Activated CD4-positive, alpha-beta T cell treated with anti-CD3 and anti-CD28 coated beads for 48 hours (primary cell): Measurements from ENCODE around the gene PPARGC1A.

ENCODE experiments used
- DNase-seq: peaks from one replicate; pipeline ENCODE4 v3.0.0-alpha.2; 2020

Gene PPARGC1A

DNA sequence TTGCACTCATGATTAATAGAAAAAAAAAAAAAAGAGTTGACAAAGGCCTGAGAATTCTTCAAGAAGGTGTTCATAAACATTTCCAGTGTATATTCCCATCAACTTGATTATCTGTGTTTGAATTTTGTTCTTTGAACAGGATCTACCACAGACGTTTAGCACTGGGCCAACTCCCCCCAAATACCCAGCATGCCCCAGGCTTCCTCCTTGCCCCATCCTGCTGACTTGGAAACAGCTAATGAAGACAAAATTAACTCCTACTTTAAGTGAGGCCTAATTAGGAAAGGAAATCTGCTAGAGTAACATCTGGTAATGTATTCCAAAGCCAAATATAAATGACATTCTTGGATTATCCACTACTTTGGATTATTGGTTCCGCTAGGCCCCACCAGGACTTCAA is 52.5 kb downstream of the PPARGC1A start:
- no peak for DNase-seq

DNA sequence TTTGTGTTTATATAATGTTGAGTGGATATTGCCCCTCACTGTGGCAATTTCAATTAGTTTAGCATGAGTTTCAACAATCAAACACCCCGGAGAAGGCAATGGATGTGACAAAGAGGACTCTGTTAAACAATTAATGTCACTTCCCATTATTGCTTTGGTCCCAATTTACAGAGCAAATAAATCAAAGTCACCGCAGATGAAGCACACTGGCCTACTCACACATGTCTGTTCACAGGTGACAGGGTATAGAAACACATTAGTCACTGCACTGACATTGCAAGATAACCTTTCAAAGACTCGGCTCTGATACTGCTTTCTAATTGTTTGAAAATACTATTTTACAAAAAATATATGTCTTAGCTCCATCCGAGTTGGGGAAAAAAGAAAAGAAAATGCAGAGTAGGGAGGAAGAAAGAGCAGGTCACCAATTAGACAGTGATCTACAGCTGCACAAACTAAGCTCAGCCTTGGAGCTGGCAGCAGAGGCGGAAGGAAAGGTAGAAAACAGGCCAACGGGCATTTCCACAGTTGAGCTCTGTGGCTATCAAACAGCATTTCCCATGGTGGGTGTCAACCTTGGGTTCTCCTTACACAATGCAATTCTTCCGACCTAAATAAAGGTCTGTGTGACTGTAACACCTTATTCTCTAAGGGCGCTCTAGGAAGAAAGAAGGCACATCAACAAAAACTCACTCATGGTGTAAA is 53.9 kb downstream of the PPARGC1A start:
- DNase-seq: no peak

DNA sequence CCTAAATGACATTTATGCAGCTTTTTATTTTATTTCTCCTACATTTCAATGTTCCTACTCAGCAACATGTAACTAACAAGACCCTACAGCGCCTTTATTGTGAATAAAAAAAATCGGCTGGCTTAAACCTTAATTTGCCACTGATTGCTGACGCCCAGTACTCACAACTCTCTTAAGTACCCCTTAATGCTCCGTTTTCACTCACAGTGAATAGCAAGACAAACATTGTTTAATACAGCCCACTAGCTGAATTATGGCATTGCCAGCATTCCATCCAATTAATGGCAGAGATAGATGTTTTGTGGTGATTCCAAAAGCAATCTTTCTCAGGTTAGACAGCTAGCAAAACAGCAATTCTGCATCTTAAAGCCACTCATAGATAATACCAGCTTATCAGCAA is 61.1 kb downstream of the PPARGC1A start:
- no peak for DNase-seq

DNA sequence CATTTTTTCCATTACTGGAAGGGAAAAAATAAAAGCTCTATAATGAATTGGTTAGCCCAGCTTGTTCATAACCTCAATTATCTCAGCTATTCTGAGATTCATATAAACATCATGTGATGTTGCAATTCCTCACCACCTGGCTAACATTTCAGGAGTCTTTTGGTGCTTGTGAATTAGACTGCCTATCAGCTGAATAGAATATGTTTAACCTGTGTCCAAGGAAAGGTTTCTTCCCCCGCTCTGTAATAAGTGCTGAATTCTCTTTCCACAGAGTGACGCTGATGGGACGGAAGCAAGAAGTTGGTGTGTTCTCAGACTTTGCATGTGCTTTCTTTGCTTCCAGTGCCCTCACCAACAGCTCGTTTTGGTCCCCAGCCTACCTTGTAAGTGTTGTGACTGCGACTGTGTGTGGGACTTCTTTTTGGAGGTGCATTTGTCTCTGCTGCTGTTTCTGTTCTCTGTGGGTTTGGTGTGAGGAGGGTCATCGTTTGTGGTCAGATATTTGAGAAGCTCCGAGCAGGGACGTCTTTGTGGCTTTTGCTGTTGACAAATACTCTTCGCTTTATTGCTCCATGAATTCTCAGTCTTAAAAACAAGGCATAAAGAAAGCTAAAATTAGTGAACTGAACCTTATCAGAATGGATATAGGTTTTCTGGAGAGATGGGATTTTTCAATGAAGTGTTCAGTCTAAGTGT is 61.7 kb downstream of the PPARGC1A start:
- no peak for DNase-seq

DNA sequence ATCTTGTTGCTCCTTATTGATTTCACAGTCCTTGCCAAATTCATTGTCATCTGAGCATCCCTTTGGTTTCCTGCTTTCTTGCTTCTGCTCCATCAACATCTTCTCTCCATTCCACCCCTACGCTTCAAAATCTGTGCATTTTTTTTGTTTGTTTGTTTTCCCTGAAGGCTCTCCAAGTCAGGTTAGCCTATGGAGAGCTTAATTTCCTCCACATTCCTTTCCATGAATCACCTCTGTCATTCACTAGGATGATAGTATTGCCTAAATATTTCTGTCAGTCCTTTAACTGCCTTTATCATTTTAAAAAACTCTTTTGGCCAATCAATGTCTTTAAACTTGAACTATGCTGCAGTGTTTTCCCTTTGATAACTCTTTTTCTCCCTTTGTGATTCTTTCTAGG is 67.7 kb downstream of the PPARGC1A start:
- no peak for DNase-seq

DNA sequence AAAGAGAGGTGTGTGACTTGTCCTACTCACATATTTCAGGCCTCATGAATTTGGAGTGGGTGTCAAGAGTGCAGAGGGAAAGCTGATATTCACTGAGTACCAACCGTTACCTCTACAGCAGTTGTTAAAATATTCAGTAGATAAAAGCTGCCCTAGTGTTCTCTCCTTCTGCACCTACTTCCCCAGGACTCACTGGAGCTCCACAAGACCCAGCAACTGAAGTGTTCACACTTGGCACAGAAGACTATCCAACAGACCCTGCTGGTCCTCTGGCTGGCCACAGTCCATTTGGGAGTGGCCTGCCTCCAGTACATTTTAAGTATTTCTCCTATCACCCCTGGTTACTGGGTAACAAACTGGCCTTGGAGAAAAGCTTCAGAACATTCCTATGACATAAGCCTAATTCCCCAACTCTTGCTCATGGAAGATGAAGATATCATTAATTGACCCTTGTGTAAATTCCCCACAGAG is 70.8 kb downstream of the PPARGC1A start:
- no peak for DNase-seq

DNA sequence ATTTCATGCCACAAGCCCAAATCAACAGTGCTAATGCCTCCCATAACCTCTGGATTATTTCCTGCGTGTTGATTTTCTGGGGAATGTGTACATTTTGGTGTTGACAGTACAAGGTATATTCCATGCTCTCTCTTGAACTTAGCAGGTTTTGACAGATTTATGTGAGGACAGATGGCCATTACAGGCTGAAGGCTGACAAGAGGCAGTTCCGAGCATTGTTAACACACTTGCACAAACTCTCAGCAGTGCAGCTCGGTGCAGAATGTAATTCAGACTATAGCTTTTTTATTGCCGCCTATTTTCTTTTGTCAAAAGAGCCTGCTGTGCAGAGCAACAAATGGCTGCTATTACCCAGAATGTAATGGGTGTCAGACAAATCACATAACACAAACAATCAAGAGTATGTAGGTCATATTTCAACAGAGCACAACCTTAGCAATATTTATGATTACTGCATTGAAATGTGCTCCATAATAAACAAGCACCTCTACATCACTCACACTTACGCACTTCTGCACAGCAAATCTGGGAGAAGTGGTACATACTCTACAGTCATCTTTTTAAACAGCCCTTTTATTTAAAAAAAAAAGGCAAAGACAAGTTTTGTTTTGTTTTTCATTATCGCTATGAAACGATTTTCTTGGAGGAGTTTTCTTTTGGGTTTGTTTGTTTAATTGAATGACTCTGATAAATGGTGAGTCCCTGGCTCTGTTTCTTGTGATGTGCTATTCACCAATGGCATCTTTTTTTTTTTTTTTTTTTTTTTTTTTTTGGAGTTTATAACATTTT is 71.6 kb downstream of the PPARGC1A start:
- DNase-seq: no peak

DNA sequence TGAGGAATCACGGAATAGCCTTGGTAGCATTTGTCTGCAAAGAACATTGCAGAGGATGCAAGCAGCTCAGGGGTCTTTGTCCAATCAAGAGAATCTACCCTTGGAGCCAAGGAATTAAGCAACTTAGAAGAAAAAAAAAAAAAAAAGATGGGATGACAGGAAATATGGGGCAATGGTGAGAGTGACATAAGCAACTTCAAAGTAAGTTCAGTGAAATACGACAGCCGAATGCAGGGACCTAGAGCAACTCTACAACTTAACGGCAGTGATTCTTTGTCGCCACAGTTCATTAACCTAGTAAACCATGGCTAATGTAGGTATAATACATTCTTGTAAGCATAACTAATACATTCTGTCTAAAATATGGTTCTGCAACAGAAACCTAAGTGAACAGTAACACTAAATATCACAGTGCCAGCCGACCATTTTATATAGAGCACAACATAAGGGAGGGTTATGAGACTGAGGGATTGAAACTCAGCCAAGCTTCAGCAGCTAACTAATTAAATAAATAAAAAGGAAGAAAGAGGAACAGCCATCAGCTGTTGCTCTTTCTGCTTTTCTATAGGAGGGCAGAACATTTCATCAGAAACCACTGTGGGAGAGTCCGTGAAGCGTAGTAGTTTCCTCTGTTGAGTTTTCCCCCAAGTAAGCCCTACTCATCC is 74.7 kb downstream of the PPARGC1A start:
- no peak for DNase-seq

DNA sequence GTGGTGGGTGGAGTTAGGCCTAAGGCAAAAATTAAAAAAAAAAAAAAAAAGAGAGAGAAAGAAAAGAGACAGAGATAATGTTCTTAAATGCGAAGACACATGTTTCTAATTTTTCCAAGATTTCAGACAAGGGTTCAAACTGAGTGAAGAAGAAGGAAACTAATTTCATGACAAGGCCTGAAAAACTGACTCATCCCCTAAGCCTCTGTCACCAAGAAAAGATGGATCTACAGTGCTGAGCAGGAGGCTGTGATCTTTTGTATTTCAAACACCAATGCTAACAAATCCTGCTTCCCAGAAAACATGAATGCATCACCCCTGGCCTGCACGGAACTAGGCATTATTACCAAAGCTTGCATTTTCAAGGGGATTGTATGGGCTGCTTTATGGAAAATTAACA is 75.3 kb downstream of the PPARGC1A start:
- DNase-seq: no peak

DNA sequence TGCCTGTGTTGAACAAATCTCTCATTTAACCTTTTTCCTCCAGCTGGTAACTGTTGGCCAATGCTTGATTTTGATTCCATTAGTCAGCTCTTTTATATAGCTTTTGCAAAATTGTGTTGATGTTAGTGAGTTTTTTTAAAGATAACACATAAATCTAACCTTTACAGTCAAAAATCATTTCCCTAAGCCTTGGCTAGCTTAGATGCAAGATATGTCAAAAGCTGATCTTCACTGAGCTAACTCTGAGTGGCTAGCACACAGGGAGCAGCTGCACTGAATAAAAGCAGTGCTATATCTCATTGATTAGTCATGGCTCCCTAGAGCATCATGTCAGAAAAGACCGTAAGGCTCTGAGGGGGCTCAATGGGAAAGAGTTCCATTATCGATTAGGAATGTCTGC is 78.7 kb downstream of the PPARGC1A start:
- DNase-seq: no peak

DNA sequence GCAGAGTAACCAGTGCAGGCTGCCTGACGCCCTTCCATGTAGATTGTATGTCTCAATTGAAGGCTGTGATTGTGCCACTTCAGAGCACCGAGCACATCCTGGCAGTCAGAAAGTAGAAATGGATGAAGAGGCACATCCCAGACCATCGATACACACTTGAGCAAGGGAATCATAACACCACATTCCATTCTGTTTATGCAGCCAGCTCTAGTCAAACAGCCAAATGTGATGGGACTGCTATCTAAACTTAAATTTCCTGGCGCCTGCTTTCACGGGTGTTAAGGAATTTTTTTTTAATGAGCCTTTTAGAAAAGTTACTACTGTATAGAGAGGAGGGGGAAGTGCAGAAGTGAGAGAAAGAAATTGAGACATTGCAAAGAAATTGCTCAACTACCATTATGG is 84.4 kb downstream of the PPARGC1A start:
- DNase-seq: no peak

DNA sequence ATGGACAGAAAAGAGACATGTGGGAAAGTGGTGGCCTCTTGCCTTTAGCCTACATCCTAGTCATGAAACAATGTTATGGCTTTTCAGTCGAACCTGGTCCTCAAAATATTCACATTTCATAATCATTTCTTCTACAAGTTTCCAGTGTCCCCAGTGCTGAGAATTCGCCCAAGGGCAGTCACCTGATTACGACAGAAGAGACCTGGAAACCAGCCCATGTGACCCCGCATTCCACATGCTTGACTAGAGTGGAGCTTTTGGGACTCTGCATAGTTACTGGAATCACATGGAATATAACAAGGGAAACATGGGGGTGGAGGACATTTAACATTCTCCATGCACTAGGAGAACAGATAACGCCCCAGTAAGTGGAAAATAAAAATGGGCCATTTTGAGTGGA is 100.1 kb downstream of the PPARGC1A start:
- DNase-seq: no peak

DNA sequence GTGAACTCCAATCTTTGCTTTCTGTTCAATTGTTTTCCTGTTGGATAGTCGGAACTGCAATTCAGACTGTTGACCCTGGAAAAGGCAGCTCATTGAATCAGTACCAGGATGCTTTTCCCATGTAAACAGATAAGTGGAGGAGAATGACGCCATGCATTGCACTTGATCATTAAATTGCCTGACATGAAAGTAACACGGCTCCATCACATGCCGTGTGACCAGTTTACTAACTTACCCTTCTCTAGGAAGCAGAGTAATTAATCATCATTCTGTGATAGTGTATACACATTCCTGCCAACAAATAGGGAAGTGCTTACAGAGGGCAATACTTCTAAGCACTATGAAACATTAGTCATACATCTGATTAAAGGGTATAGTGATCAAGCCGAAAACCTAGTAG is 101.4 kb downstream of the PPARGC1A start:
- DNase-seq: no peak

DNA sequence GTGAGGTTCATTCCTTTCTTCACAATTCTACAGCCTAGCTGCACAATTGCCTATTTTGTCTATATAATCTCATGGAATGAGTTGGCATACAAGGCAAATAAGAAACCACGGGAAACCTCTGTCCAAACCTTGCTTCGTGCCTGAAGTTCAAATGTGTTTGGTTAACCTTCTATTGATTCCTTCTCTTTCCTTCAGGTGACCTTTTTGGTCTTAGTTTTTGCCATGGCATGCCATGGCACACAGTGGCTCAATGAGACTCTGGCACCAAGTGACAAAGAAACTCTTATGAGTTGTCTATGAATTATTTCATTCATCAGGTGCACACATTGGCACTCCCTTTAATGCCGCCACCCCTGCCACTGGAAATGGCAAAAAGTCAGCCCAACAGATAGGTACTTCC is 101.8 kb downstream of the PPARGC1A start:
- no peak for DNase-seq

DNA sequence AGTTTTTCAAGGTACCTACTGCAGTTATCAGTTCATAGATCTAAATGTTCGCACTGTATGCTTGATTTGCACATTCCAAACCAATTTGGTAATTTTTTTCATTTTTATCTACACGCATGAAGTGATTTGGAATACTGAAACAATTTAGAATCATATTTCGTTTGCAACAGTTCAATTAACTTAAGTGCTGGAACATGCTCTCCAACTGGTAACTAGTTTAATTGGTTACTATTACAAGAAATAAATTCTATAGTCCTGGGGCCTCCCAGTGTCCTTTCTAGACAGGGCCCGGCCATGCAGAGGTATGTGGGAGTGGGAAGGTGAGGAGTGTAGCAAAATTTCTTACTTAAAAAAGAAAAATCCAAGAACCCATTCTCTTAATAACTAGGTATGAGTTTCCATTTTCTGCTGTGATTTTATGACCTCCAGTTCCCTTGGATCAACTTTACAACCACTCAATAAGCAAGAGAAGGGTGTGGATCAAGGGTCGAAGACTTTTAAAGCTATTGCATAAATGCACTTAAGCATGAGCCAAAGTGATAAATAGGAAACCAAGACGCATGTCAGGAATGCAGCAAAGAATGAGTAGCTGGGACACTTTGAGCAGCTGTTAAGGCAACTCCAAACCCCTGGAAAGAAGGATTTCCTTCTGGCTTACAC is 106.9 kb downstream of the PPARGC1A start:
- no peak for DNase-seq

DNA sequence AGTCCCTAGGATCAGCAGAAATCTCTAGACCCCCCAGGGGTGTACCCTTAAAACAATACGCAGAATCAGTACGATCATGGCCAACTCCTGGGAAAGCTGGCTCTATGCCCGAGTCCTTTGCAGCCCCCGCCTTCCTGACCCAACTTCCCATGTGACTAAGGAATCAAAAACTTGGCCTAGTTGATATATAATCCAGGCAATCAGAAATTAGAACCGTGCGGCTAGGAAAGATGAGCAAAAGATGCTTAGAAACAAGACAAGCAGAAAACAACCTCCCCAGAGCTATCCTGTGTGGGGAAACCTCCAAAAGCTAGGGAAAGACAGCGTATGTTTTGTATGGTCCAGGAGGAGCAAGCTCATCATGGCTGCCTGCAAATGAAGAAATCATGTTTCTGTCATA is 110.0 kb downstream of the PPARGC1A start:
- no peak for DNase-seq

DNA sequence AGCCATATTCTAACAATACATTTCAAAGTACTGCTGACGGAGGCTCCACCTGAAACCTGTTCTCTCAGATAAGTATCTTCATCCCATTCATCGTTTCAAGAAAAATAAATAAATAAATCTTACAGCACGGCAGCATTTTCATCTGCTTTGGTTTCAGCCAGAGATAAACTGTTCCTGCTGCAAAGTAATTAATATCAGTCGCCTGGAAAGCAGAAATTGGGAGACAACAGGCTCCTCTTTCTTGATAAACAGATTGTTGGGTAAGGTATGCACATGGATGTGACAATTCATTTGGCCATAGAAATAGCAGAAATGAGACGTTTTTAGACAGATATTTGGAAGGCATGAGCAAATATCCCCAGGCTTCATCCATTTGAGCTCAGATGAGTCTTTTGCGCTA is 110.4 kb downstream of the PPARGC1A start:
- DNase-seq: no peak

DNA sequence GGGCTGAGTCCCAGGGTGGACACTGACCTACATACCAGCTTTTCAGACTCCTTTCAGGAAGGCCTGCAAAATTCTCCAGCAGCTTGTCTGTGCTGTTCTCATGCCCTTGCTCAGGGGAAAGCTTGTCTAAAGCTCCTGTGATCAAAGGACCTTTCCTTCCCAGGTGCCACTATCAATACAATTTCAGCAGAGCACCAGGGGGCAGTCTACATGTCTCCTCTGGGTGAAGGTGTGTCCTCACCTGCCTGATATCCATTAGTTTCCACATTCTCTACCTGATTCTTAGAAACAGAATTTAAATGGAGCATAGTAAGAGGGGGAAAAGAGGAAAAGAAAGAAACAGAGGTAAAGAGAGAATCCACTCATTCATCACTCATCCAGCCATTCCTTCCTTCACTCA is 114.2 kb downstream of the PPARGC1A start:
- DNase-seq: no peak

DNA sequence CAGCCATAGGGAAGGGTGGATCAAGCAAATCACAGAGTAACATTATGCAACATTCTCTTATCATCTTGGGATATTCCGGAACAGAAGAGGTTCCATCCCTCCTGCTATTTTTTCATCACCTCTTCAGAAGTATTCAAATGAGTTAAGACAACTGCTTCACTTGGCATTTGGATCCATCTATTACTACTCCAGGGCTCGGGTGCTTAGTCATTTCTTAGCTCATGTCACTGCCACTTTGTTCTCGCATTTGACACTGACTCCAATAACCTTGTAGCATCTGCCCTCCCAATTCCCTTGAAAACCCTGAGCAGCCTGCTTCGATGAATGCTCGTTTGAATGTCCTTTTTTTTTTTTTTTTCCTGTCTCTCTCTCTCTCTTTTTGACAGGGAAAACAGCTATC is 114.9 kb downstream of the PPARGC1A start:
- DNase-seq: no peak

DNA sequence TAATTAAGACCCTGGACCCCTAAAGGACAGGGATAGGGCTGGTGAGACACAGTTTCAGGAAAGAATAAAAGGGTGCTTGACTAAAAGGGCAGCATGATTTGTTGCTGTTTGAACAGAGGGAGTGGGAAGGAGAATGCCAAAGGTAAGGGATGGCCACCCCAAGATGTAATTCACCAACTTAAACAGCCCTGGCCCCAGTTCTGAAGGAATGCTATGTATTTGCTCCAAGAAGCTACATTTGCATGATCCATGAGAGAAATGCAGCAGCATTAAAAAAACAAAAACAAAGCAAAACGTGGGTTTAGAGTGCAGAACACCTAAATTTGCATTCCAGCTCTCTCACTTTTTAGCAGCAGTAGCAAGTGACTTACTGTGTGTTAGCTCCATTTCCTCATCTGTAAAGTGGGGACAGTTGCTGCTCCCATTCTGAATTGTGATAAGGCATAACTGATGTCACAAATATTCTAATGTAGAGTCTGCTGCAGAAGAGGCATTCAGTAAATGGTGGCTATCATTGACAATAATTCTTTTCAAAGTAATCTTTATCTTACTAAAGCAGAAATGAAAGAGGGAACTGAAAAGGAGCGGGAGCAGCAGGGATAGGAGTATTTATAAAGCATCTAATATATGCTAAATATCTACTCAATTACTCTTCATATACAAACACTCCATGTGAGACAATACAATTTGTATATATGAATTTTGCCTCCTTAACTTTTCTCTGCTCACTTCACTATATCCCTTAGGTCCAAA is 115.8 kb downstream of the PPARGC1A start:
- DNase-seq: no peak

DNA sequence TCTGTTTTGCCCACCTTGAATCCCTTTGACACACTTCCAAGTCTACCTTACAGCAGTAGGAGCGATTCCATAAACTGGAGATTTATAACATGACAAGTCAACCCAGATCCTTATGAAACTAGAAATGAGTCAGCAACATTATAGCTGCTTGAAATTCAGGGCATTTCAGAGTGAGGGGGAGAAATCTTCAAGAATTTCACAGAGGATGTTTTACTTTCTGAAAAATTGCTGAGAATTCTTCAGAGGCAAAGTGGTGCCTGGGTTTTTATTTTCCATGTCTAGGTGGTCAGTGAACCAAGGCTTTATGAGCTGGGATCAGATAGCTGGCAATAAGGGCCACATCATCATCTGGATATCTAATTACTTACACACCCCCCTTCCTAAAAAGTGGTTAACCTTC is 119.8 kb downstream of the PPARGC1A start:
- DNase-seq: no peak

DNA sequence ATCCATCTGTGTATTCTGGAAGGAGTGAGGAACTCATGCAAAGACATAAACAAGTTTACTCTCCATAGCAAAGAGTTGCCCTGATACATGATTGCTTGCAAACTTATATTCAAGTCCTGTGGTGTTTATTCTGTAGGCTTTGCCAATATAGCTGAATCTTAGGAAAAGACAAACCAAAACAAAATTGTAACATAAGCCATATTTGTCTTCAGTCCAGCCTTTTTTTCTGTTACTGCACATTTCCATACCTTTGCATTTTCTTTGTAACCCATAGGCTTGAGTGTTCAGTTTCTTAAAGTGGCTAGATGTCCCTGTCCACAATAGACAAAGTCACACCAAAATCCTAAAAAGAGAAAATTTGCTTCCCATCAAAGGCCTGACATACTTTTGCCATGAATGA is 120.4 kb downstream of the PPARGC1A start:
- no peak for DNase-seq
